Measurements from ENCODE around the gene ADGRB3.

- TF ChIP-seq EP300 (IDR thresholded peaks at IDR 0.05; ENCODE audit: borderline replicate concordance) (no peak), CEBPB (IDR thresholded peaks at IDR 0.05) (no peak), YY1 (IDR thresholded peaks at IDR 0.05; ENCODE audit: low read depth) (no peak)
- TF ChIP-seq, protein P1, sequence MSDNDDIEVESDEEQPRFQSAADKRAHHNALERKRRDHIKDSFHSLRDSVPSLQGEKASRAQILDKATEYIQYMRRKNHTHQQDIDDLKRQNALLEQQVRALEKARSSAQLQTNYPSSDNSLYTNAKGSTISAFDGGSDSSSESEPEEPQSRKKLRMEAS (IDR thresholded peaks at IDR 0.05), result no peak
Observed at GRCh38 chr6:68653706-68654089, 18.6 kb downstream of the ADGRB3 start.

Measured in Ishikawa (cell line).